Measurements from ENCODE around the gene USP17L19.
A peak's percentile ranks its signal among the peaks of the same experiment; 100 is the strongest.
"Not testable (repeated sequence)": the region's sequence is repeated elsewhere in the genome, so short reads cannot be mapped to it uniquely, and the experiment has no call there.

USP17L19 gene, protein sequence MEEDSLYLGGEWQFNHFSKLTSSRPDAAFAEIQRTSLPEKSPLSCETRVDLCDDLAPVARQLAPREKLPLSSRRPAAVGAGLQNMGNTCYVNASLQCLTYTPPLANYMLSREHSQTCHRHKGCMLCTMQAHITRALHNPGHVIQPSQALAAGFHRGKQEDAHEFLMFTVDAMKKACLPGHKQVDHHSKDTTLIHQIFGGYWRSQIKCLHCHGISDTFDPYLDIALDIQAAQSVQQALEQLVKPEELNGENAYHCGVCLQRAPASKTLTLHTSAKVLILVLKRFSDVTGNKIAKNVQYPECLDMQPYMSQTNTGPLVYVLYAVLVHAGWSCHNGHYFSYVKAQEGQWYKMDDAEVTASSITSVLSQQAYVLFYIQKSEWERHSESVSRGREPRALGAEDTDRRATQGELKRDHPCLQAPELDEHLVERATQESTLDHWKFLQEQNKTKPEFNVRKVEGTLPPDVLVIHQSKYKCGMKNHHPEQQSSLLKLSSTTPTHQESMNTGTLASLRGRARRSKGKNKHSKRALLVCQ
- long read RNA-seq, result 0 reads

DNA sequence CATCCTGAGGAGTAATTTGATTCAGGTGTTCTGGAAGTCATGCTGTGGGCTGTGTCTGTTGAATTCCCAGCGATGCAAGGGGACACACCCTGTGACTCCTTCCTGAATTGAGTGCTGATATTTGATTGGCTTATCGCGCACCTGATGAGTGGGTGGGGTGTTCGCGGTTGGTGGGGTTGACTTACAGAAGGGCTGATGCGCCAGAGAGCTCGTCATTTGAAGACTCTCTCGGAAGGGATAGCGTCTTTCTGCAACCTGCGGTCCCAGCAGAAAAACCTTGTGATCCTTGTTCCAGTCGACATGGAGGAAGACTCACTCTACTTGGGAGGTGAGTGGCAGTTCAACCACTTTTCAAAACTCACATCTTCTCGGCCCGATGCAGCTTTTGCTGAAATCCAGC, at the start of gene USP17L19:
Gene USP17L19 (plus strand): TSS at position 301 of the 400 bp plus-strand sequence. CDS start 0 bp downstream, at position 301.
- H3K4me3 ChIP-seq (replicated peaks; ENCODE audit: insufficient read depth, low read length); H3K27me3 ChIP-seq (ENCODE audit: insufficient read depth, poor library complexity, severe bottlenecking); DNase-seq (ENCODE audit: low read depth in 1 of 2, low spot score in 1 of 2); H3K27ac ChIP-seq (replicated peaks): not testable (repeated sequence)

DNA sequence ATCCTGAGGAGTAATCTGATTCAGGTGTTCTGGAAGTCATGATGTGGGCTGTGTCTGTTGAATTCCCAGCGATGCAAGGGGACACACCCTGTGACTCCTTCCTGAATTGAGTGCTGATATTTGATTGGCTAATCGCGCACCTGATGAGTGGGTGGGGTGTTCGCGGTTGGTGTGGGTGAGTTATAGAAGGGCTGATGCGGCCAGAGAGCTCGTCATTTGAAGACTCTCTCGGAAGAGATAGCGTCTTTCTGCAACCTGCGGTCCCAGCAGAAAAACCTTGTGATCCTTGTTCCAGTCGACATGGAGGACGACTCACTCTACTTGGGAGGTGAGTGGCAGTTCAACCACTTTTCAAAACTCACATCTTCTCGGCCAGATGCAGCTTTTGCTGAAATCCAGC, 42.8 kb upstream of the USP17L19 start, which contains the start of gene USP17L10:
Gene USP17L10 (plus strand): TSS at position 301 of the 400 bp plus-strand sequence. CDS start 0 bp downstream, at position 301.
- not testable (repeated sequence) for H3K27ac ChIP-seq (replicated peaks); H3K4me3 ChIP-seq (replicated peaks; ENCODE audit: insufficient read depth, low read length); H3K27me3 ChIP-seq (ENCODE audit: insufficient read depth, poor library complexity, severe bottlenecking); DNase-seq (ENCODE audit: low read depth in 1 of 2, low spot score in 1 of 2)

DNA sequence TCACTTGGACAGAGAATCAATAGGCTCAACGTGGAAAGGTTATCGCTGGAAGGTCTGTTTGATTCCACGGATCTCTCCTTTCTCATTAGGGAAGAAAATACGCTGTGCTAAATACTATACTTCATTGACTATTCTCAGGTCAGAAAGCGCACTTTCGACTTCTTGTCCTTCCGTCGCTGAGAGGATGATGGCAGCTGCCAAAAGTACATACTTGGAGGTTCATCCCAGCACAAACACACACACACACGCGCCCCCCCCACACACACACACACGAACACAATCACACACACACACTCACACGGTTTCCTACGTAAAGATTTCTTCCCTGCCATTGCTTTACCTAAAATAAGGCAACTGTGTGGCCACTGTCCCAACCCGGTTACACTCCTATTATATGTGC, 38.5 kb upstream of the USP17L19 start:
- H3K27ac ChIP-seq (replicated peaks); H3K27me3 ChIP-seq (ENCODE audit: insufficient read depth, poor library complexity, severe bottlenecking): not testable (repeated sequence)
- DNase-seq (ENCODE audit: low read depth in 1 of 2, low spot score in 1 of 2), result peak in 1 of 2 experiments; percentile 0

DNA sequence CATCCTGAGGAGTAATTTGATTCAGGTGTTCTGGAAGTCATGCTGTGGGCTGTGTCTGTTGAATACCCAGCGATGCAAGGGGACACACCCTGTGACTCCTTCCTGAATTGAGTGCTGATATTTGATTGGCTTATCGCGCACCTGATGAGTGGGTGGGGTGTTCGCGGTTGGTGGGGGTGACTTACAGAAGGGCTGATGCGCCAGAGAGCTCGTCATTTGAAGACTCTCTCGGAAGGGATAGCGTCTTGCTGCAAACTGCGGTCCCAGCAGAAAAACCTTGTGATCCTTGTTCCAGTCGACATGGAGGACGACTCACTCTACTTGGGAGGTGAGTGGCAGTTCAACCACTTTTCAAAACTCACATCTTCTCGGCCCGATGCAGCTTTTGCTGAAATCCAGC, 38.1 kb upstream of the USP17L19 start, which contains the start of gene USP17L11:
Gene USP17L11 (plus strand): TSS at position 301 of the 400 bp plus-strand sequence. CDS start 0 bp downstream, at position 301.
- not testable (repeated sequence) for DNase-seq (ENCODE audit: low read depth in 1 of 2, low spot score in 1 of 2); H3K4me3 ChIP-seq (replicated peaks; ENCODE audit: insufficient read depth, low read length); H3K27me3 ChIP-seq (ENCODE audit: insufficient read depth, poor library complexity, severe bottlenecking); H3K27ac ChIP-seq (replicated peaks)

More for the DNA sequence above, 38.5 kb upstream of the USP17L19 start:
- not testable (repeated sequence) for H3K4me3 ChIP-seq (replicated peaks; ENCODE audit: insufficient read depth, low read length)

DNA sequence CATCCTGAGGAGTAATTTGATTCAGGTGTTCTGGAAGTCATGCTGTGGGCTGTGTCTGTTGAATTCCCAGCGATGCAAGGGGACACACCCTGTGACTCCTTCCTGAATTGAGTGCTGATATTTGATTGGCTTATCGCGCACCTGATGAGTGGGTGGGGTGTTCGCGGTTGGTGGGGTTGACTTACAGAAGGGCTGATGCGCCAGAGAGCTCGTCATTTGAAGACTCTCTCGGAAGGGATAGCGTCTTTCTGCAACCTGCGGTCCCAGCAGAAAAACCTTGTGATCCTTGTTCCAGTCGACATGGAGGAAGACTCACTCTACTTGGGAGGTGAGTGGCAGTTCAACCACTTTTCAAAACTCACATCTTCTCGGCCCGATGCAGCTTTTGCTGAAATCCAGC, 33.3 kb upstream of the USP17L19 start, which contains the start of gene USP17L12:
Gene USP17L12 (plus strand): TSS at position 301 of the 400 bp plus-strand sequence. CDS start 0 bp downstream, at position 301.
- not testable (repeated sequence) for H3K4me3 ChIP-seq (replicated peaks; ENCODE audit: insufficient read depth, low read length); DNase-seq (ENCODE audit: low read depth in 1 of 2, low spot score in 1 of 2); H3K27me3 ChIP-seq (ENCODE audit: insufficient read depth, poor library complexity, severe bottlenecking); H3K27ac ChIP-seq (replicated peaks)

DNA sequence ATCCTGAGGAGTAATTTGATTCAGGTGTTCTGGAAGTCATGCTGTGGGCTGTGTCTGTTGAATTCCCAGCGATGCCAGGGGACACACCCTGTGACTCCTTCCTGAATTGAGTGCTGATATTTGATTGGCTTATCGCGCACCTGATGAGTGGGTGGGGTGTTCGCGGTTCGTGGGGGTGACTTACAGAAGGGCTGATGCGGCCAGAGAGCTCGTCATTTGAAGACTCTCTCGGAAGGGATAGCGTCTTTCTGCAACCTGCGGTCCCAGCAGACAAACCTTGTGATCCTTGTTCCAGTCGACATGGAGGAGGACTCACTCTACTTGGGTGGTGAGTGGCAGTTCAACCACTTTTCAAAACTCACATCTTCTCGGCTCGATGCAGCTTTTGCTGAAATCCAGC, 28.6 kb upstream of the USP17L19 start, which contains the start of gene USP17L13:
Gene USP17L13 (plus strand): TSS at position 301 of the 400 bp plus-strand sequence. CDS start 0 bp downstream, at position 301.
- not testable (repeated sequence) for DNase-seq (ENCODE audit: low read depth in 1 of 2, low spot score in 1 of 2); H3K27ac ChIP-seq (replicated peaks); H3K27me3 ChIP-seq (ENCODE audit: insufficient read depth, poor library complexity, severe bottlenecking); H3K4me3 ChIP-seq (replicated peaks; ENCODE audit: insufficient read depth, low read length)

DNA sequence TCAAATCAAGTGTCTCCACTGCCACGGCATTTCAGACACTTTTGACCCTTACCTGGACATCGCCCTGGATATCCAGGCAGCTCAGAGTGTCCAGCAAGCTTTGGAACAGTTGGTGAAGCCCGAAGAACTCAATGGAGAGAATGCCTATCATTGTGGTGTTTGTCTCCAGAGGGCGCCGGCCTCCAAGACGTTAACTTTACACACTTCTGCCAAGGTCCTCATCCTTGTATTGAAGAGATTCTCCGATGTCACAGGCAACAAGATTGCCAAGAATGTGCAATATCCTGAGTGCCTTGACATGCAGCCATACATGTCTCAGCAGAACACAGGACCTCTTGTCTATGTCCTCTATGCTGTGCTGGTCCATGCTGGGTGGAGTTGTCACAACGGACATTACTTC, 22.9 kb upstream of the USP17L19 start:
- not testable (repeated sequence) for H3K4me3 ChIP-seq (replicated peaks; ENCODE audit: insufficient read depth, low read length); H3K27ac ChIP-seq (replicated peaks); H3K27me3 ChIP-seq (ENCODE audit: insufficient read depth, poor library complexity, severe bottlenecking)
- peak in 1 of 2 experiments; percentile 0 for DNase-seq (ENCODE audit: low read depth in 1 of 2, low spot score in 1 of 2)

DNA sequence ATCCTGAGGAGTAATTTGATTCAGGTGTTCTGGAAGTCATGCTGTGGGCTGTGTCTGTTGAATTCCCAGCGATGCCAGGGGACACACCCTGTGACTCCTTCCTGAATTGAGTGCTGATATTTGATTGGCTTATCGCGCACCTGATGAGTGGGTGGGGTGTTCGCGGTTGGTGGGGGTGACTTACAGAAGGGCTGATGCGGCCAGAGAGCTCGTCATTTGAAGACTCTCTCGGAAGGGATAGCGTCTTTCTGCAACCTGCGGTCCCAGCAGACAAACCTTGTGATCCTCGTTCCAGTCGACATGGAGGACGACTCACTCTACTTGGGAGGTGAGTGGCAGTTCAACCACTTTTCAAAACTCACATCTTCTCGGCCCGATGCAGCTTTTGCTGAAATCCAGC, 19.1 kb upstream of the USP17L19 start, which contains the start of gene USP17L15:
Gene USP17L15 (plus strand): TSS at position 301 of the 400 bp plus-strand sequence. CDS start 0 bp downstream, at position 301.
- H3K27me3 ChIP-seq (ENCODE audit: insufficient read depth, poor library complexity, severe bottlenecking); H3K4me3 ChIP-seq (replicated peaks; ENCODE audit: insufficient read depth, low read length); H3K27ac ChIP-seq (replicated peaks); DNase-seq (ENCODE audit: low read depth in 1 of 2, low spot score in 1 of 2): not testable (repeated sequence)

DNA sequence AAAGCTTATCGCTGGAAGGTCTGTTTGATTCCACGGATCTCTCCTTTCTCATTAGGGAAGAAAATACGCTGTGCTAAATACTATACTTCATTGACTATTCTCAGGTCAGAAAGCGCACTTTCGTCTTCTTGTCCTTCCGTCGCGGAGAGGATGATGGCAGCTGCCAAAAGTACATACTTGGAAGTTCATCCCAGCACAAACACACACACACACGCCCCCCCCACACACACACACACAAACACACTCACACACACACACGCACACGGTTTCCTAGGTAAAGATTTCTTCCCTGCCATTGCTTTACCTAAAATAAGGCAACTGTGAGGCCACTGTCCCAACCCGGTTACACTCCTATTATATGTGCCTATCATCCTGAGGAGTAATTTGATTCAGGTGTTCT, 14.7 kb upstream of the USP17L19 start:
- H3K27ac ChIP-seq (replicated peaks); H3K27me3 ChIP-seq (ENCODE audit: insufficient read depth, poor library complexity, severe bottlenecking); H3K4me3 ChIP-seq (replicated peaks; ENCODE audit: insufficient read depth, low read length): not testable (repeated sequence)
- DNase-seq (ENCODE audit: low read depth in 1 of 2, low spot score in 1 of 2), result peak in 1 of 2 experiments; percentile 0

DNA sequence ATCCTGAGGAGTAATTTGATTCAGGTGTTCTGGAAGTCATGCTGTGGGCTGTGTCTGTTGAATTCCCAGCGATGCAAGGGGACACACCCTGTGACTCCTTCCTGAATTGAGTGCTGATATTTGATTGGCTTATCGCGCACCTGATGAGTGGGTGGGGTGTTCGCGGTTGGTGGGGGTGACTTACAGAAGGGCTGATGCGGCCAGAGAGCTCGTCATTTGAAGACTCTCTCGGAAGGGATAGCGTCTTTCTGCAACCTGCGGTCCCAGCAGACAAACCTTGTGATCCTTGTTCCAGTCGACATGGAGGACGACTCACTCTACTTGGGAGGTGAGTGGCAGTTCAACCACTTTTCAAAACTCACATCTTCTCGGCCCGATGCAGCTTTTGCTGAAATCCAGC, 9.6 kb upstream of the USP17L19 start, which contains the start of gene USP17L17:
Gene USP17L17 (plus strand): TSS at position 301 of the 400 bp plus-strand sequence. CDS start 0 bp downstream, at position 301.
- H3K27ac ChIP-seq (replicated peaks); DNase-seq (ENCODE audit: low read depth in 1 of 2, low spot score in 1 of 2); H3K4me3 ChIP-seq (replicated peaks; ENCODE audit: insufficient read depth, low read length); H3K27me3 ChIP-seq (ENCODE audit: insufficient read depth, poor library complexity, severe bottlenecking): not testable (repeated sequence)

DNA sequence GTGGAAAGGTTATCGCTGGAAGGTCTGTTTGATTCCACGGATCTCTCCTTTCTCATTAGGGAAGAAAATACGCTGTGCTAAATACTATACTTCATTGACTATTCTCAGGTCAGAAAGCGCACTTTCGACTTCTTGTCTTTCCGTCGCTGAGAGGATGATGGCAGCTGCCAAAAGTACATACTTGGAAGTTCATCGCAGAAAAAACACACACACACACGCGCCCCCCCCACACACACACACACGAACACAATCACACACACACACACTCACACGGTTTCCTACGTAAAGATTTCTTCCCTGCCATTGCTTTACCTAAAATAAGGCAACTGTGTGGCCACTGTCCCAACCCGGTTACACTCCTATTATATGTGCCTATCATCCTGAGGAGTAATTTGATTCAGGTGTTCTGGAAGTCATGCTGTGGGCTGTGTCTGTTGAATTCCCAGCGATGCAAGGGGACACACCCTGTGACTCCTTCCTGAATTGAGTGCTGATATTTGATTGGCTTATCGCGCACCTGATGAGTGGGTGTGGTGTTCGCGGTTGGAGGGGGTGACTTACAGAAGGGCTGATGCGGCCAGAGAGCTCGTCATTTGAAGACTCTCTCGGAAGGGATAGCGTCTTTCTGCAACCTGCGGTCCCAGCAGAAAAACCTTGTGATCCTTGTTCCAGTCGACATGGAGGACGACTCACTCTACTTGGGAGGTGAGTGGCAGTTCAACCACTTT, 5.1 kb upstream of the USP17L19 start, which contains the start of gene USP17L18:
Gene USP17L18 (plus strand): TSS at position 678 of the 728 bp plus-strand sequence. CDS start 0 bp downstream, at position 678.
- not testable (repeated sequence) for H3K4me3 ChIP-seq (replicated peaks; ENCODE audit: insufficient read depth, low read length); H3K27me3 ChIP-seq (ENCODE audit: insufficient read depth, poor library complexity, severe bottlenecking); H3K27ac ChIP-seq (replicated peaks)
- DNase-seq (ENCODE audit: low read depth in 1 of 2, low spot score in 1 of 2), result peak in 1 of 2 experiments; percentile 0

DNA sequence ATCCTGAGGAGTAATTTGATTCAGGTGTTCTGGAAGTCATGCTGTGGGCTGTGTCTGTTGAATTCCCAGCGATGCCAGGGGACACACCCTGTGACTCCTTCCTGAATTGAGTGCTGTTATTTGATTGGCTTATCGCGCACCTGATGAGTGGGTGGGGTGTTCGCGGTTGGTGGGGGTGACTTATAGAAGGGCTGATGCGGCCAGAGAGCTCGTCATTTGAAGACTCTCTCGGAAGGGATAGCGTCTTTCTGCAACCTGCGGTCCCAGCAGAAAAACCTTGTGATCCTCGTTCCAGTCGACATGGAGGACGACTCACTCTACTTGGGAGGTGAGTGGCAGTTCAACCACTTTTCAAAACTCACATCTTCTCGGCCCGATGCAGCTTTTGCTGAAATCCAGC, 4.6 kb downstream of the USP17L19 start, which contains the start of gene USP17L20:
Gene USP17L20 (plus strand): TSS at position 301 of the 400 bp plus-strand sequence. CDS start 0 bp downstream, at position 301.
- H3K27ac ChIP-seq (replicated peaks); H3K27me3 ChIP-seq (ENCODE audit: insufficient read depth, poor library complexity, severe bottlenecking); H3K4me3 ChIP-seq (replicated peaks; ENCODE audit: insufficient read depth, low read length); DNase-seq (ENCODE audit: low read depth in 1 of 2, low spot score in 1 of 2): not testable (repeated sequence)

DNA sequence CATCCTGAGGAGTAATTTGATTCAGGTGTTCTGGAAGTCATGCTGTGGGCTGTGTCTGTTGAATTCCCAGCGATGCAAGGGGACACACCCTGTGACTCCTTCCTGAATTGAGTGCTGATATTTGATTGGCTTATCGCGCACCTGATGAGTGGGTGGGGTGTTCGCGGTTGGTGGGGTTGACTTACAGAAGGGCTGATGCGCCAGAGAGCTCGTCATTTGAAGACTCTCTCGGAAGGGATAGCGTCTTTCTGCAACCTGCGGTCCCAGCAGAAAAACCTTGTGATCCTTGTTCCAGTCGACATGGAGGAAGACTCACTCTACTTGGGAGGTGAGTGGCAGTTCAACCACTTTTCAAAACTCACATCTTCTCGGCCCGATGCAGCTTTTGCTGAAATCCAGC, 9.4 kb downstream of the USP17L19 start, which contains the start of gene USP17L21:
Gene USP17L21 (plus strand): TSS at position 301 of the 400 bp plus-strand sequence. CDS start 0 bp downstream, at position 301.
- DNase-seq (ENCODE audit: low read depth in 1 of 2, low spot score in 1 of 2); H3K4me3 ChIP-seq (replicated peaks; ENCODE audit: insufficient read depth, low read length); H3K27me3 ChIP-seq (ENCODE audit: insufficient read depth, poor library complexity, severe bottlenecking); H3K27ac ChIP-seq (replicated peaks): not testable (repeated sequence)

DNA sequence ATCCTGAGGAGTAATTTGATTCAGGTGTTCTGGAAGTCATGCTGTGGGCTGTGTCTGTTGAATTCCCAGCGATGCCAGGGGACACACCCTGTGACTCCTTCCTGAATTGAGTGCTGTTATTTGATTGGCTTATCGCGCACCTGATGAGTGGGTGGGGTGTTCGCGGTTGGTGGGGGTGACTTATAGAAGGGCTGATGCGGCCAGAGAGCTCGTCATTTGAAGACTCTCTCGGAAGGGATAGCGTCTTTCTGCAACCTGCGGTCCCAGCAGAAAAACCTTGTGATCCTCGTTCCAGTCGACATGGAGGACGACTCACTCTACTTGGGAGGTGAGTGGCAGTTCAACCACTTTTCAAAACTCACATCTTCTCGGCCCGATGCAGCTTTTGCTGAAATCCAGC, 14.1 kb downstream of the USP17L19 start, which contains the start of gene USP17L22:
Gene USP17L22 (plus strand): TSS at position 301 of the 400 bp plus-strand sequence. CDS start 0 bp downstream, at position 301.
- H3K27me3 ChIP-seq (ENCODE audit: insufficient read depth, poor library complexity, severe bottlenecking); H3K4me3 ChIP-seq (replicated peaks; ENCODE audit: insufficient read depth, low read length); H3K27ac ChIP-seq (replicated peaks); DNase-seq (ENCODE audit: low read depth in 1 of 2, low spot score in 1 of 2): not testable (repeated sequence)

All from HL-60 (cell line).